ENCODE measurements around the gene KRT76. TPM values are rescaled to one million over a fixed set of nuclear protein-coding genes. Genes with fewer than 3 reads are reported as not detected.

The KRT76 gene
- total RNA-seq, 1 experiment from 2014 or later = not detected

GRCh38 chr12:52787324-52788191 is 10.4 kb upstream of the KRT76 start:
- DNase-seq (ENCODE audit: low read depth) = no peak

- DNase-seq (ENCODE audit: low read depth) = no peak
Observed at GRCh38 chr12:52784909-52785308, 7.8 kb upstream of the KRT76 start.

GRCh38 chr12:52783563-52784316 is 6.6 kb upstream of the KRT76 start:
- no peak for DNase-seq (ENCODE audit: low read depth)

- no peak for DNase-seq (ENCODE audit: low read depth)
Observed at GRCh38 chr12:52782502-52782901, 5.4 kb upstream of the KRT76 start.

- DNase-seq (ENCODE audit: low read depth) = no peak
Observed at GRCh38 chr12:52781399-52782082, 4.4 kb upstream of the KRT76 start.

GRCh38 chr12:52779914-52780313 is 2.8 kb upstream of the KRT76 start:
- no peak for DNase-seq (ENCODE audit: low read depth)

GRCh38 chr12:52778833-52779232 is 1.7 kb upstream of the KRT76 start:
- DNase-seq (ENCODE audit: low read depth) = no peak

- DNase-seq (ENCODE audit: low read depth) = no peak
Observed at GRCh38 chr12:52777566-52777965, 421 bp upstream of the KRT76 start.

GRCh38 chr12:52776435-52776834 is 710 bp downstream of the KRT76 start:
- DNase-seq (ENCODE audit: low read depth) = no peak

- DNase-seq (ENCODE audit: low read depth) = no peak
Observed at GRCh38 chr12:52774629-52775250, 2.4 kb downstream of the KRT76 start.

GRCh38 chr12:52772772-52773171 is 4.4 kb downstream of the KRT76 start:
- no peak for DNase-seq (ENCODE audit: low read depth)

- DNase-seq (ENCODE audit: low read depth) = no peak
Observed at GRCh38 chr12:52772188-52772587, 5.0 kb downstream of the KRT76 start.

- DNase-seq (ENCODE audit: low read depth) = no peak
Observed at GRCh38 chr12:52771505-52771904, 5.6 kb downstream of the KRT76 start.

- DNase-seq (ENCODE audit: low read depth) = no peak
Observed at GRCh38 chr12:52771088-52771487, 6.1 kb downstream of the KRT76 start.

GRCh38 chr12:52769946-52770345 is 7.2 kb downstream of the KRT76 start:
- DNase-seq (ENCODE audit: low read depth) = no peak

- DNase-seq (ENCODE audit: low read depth) = no peak
Observed at GRCh38 chr12:52769354-52769753, 7.8 kb downstream of the KRT76 start.

- no peak for DNase-seq (ENCODE audit: low read depth)
Observed at GRCh38 chr12:52768479-52769200, 8.5 kb downstream of the KRT76 start.

GRCh38 chr12:52767427-52767826 is 9.7 kb downstream of the KRT76 start:
- DNase-seq (ENCODE audit: low read depth) = no peak

GRCh38 chr12:52767020-52767379 is 10.1 kb downstream of the KRT76 start:
- DNase-seq (ENCODE audit: low read depth) = no peak

- no peak for DNase-seq (ENCODE audit: low read depth)
Observed at GRCh38 chr12:52766351-52767019, 10.7 kb downstream of the KRT76 start.
